ENCODE measurements around the gene GUCY2C.
"Not testable (repeated sequence)": the region's sequence is repeated elsewhere in the genome, so short reads cannot be mapped to it uniquely, and the experiment has no call there.

Gene GUCY2C

GRCh38 chr12:14696265-14696741, at the start of gene GUCY2C:
Gene GUCY2C (minus strand): TSS chr12:14696599. CDS start chr12:14696448, 151 bp downstream.
- DNase-seq, result no peak

- DNase-seq, result no peak
These were observed 46.7 kb upstream of the GUCY2C start for GRCh38 chr12:14743061-14743460.

- DNase-seq, result no peak
These were observed 45.5 kb upstream of the GUCY2C start for GRCh38 chr12:14741942-14742341.

GRCh38 chr12:14741153-14741552, 44.8 kb upstream of the GUCY2C start:
- no peak for DNase-seq

- DNase-seq, result not testable (repeated sequence)
These were observed 40.0 kb upstream of the GUCY2C start for GRCh38 chr12:14736441-14736840.

GRCh38 chr12:14731821-14732220, 35.4 kb upstream of the GUCY2C start:
- no peak for DNase-seq

- DNase-seq, result no peak
These were observed 33.2 kb upstream of the GUCY2C start for GRCh38 chr12:14729586-14729985.

GRCh38 chr12:14723763-14724162, 27.4 kb upstream of the GUCY2C start:
- no peak for DNase-seq

- DNase-seq, result no peak
These were observed 20.5 kb upstream of the GUCY2C start for GRCh38 chr12:14716848-14717444.

GRCh38 chr12:14714437-14714836, 18.0 kb upstream of the GUCY2C start:
- peak; percentile 4 for DNase-seq

- DNase-seq, result peak; percentile 27
These were observed 14.4 kb upstream of the GUCY2C start for GRCh38 chr12:14710632-14711320.

GRCh38 chr12:14701809-14702568, 5.6 kb upstream of the GUCY2C start:
- no peak for DNase-seq

- DNase-seq, result no peak
These were observed 4.5 kb upstream of the GUCY2C start for GRCh38 chr12:14700935-14701334.

GRCh38 chr12:14699923-14700322, 3.5 kb upstream of the GUCY2C start:
- DNase-seq, result no peak

- no peak for DNase-seq
These were observed 2.2 kb upstream of the GUCY2C start for GRCh38 chr12:14698555-14698954.

GRCh38 chr12:14695715-14696141, 671 bp downstream of the GUCY2C start:
- DNase-seq, result no peak

GRCh38 chr12:14694970-14695369, 1.4 kb downstream of the GUCY2C start:
- DNase-seq, result no peak

GRCh38 chr12:14694145-14694714, 2.2 kb downstream of the GUCY2C start:
- DNase-seq, result no peak

- no peak for DNase-seq
These were observed 3.3 kb downstream of the GUCY2C start for GRCh38 chr12:14693116-14693515.

- DNase-seq, result no peak
These were observed 4.8 kb downstream of the GUCY2C start for GRCh38 chr12:14691560-14691959.

- DNase-seq, result no peak
These were observed 6.4 kb downstream of the GUCY2C start for GRCh38 chr12:14689996-14690395.

GRCh38 chr12:14689144-14689543, 7.3 kb downstream of the GUCY2C start:
- no peak for DNase-seq

- DNase-seq, result not testable (repeated sequence)
These were observed 14.2 kb downstream of the GUCY2C start for GRCh38 chr12:14682231-14682630.
